Measurements from ENCODE around the gene HIGD2A. TPM values are rescaled to one million over a fixed set of nuclear protein-coding genes. Genes with fewer than 3 reads are reported as not detected.

The HIGD2A gene
- total and polyA plus RNA-seq, 4 donors, result 39.8 to 152 (median 134) TPM

- Histone ChIP-seq H3K27ac (ENCODE audit: low read depth, low read length) (no peak overlapping the region), H3K9me3 (ENCODE audit: control insufficient read depth, insufficient read depth, low read length) (no peaks in the 10 kb centered on the region), H3K4me3 (ENCODE audit: low read depth, low read length) (no peak overlapping the region), H3K4me1 (ENCODE audit: control insufficient read depth, insufficient read depth, low read length) (peaks cover 9% of the 10 kb centered on the region), H3K36me3 (ENCODE audit: control insufficient read depth, insufficient read depth, low read length) (peaks cover 46% of the 10 kb centered on the region), H3K27me3 (ENCODE audit: control insufficient read depth, insufficient read depth, low read length) (no peaks in the 10 kb centered on the region)
- DNase-seq (ENCODE audit: low read depth in 4 of 6, low spot score in 6 of 6), result no peak
- WGBS (ENCODE audit: insufficient coverage), result 86% methylated on average over 6 of the region's 15 CpGs
Observed at GRCh38 chr5:176383248-176383905, 5.2 kb upstream of the HIGD2A start.

DNA sequence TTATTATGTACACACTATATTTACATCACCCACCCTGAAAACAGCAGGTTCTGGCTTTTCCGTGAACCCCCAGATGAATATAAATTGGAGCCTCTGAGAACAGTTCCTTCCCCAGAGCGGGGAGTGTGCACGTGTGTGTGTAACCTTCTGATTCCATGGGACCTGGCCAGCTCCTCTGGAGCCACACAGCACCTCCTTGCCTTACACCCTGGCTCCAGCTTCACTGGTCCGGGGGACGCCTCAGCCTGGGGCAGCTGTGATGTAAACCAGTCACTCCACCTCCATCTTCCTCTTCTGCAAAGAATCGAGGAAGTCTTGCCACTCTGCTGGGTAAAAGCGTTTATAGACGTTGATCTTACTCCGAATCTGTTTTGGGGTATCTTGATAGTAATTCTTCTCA is 4.6 kb upstream of the HIGD2A start:
- Histone ChIP-seq H3K4me1 (ENCODE audit: control insufficient read depth, insufficient read depth, low read length) (peaks cover 9% of the 10 kb centered on the region), H3K4me3 (ENCODE audit: low read depth, low read length) (no peak overlapping the region), H3K9me3 (ENCODE audit: control insufficient read depth, insufficient read depth, low read length) (no peaks in the 10 kb centered on the region), H3K27ac (ENCODE audit: low read depth, low read length) (no peak overlapping the region), H3K27me3 (ENCODE audit: control insufficient read depth, insufficient read depth, low read length) (no peaks in the 10 kb centered on the region), H3K36me3 (ENCODE audit: control insufficient read depth, insufficient read depth, low read length) (peaks cover 42% of the 10 kb centered on the region)
- no peak for DNase-seq (ENCODE audit: low read depth in 4 of 6, low spot score in 6 of 6)
- WGBS (ENCODE audit: insufficient coverage), result 91% methylated on average over 8 of the region's 9 CpGs

DNA sequence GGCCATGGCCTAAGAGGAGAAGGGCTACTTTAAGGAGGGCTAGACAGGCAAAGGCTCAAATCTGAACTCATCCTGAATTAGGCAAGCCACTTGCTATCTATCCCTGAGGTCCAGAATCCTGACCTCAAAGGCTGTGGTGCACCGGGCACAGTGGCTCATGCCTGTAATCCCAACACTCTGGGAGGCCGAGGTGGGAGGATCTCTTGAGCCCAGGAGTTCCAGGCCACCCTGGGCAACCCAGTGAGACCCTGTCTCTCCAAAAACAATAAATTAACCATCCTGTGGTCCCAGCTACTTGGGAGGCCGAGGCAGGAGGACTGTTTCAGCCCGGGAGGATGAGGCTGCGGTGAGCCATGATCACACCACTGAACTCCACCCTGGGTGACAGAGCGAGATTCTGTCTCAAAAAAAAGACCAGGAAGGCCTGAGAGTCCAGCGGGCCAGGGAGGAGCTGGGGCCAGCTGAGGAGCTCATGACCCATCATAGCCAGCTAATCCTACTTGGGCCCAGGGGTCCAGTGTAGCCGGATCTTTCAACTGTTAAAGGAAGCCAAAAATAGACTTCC is 4.1 kb upstream of the HIGD2A start:
- DNase-seq (ENCODE audit: low read depth in 4 of 6, low spot score in 6 of 6), result no peak
- Histone ChIP-seq H3K4me1 (ENCODE audit: control insufficient read depth, insufficient read depth, low read length) (peaks cover 11% of the 10 kb centered on the region), H3K27ac (ENCODE audit: low read depth, low read length) (no peak overlapping the region), H3K9me3 (ENCODE audit: control insufficient read depth, insufficient read depth, low read length) (no peaks in the 10 kb centered on the region), H3K4me3 (ENCODE audit: low read depth, low read length) (no peak overlapping the region), H3K36me3 (ENCODE audit: control insufficient read depth, insufficient read depth, low read length) (peaks cover 42% of the 10 kb centered on the region), H3K27me3 (ENCODE audit: control insufficient read depth, insufficient read depth, low read length) (no peaks in the 10 kb centered on the region)
- 93% methylated on average over 8 of the region's 8 CpGs for WGBS (ENCODE audit: insufficient coverage)

DNA sequence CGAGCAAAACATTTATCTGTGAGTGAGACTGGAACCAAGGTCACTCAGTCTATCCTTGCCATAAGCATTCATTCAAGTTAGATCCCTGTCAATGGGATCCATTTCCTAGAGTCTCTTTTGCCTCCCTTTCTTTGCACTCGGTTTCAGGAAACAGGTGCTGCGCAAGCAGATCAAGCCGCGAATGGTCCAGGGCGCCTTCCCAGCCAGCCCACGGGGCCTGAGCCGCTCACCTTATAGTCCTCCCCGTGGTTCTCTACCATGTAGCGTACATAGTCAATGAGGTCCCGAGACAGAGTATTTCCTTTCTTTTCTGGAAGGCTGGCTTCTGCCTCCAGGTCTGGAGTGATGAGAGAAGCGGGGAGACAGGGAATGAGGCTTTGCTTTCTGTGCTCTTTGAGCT is 3.6 kb upstream of the HIGD2A start:
- DNase-seq (ENCODE audit: low read depth in 4 of 6, low spot score in 6 of 6), result no peak
- H3K4me1 ChIP-seq (ENCODE audit: control insufficient read depth, insufficient read depth, low read length), result peaks cover 16% of the 10 kb centered on the region
- no peak overlapping the region for H3K4me3 ChIP-seq (ENCODE audit: low read depth, low read length)
- H3K9me3 ChIP-seq (ENCODE audit: control insufficient read depth, insufficient read depth, low read length), result no peaks in the 10 kb centered on the region
- H3K36me3 ChIP-seq (ENCODE audit: control insufficient read depth, insufficient read depth, low read length), result peaks cover 42% of the 10 kb centered on the region
- no peaks in the 10 kb centered on the region for H3K27me3 ChIP-seq (ENCODE audit: control insufficient read depth, insufficient read depth, low read length)
- no peak overlapping the region for H3K27ac ChIP-seq (ENCODE audit: low read depth, low read length)
- 98% methylated on average over 9 of the region's 12 CpGs for WGBS (ENCODE audit: insufficient coverage)

GRCh38 chr5:176386491-176386890 is 2.1 kb upstream of the HIGD2A start:
- H3K9me3 ChIP-seq (ENCODE audit: control insufficient read depth, insufficient read depth, low read length), result no peaks in the 10 kb centered on the region
- no peak for DNase-seq (ENCODE audit: low read depth in 4 of 6, low spot score in 6 of 6)
- peaks cover 53% of the 10 kb centered on the region for H3K36me3 ChIP-seq (ENCODE audit: control insufficient read depth, insufficient read depth, low read length)
- no peak overlapping the region for H3K4me3 ChIP-seq (ENCODE audit: low read depth, low read length)
- no peaks in the 10 kb centered on the region for H3K27me3 ChIP-seq (ENCODE audit: control insufficient read depth, insufficient read depth, low read length)
- no peak overlapping the region for H3K27ac ChIP-seq (ENCODE audit: low read depth, low read length)
- H3K4me1 ChIP-seq (ENCODE audit: control insufficient read depth, insufficient read depth, low read length), result peaks cover 17% of the 10 kb centered on the region
- no CpG with 5 or more reads among the region's 1 CpG for WGBS (ENCODE audit: insufficient coverage)

DNA sequence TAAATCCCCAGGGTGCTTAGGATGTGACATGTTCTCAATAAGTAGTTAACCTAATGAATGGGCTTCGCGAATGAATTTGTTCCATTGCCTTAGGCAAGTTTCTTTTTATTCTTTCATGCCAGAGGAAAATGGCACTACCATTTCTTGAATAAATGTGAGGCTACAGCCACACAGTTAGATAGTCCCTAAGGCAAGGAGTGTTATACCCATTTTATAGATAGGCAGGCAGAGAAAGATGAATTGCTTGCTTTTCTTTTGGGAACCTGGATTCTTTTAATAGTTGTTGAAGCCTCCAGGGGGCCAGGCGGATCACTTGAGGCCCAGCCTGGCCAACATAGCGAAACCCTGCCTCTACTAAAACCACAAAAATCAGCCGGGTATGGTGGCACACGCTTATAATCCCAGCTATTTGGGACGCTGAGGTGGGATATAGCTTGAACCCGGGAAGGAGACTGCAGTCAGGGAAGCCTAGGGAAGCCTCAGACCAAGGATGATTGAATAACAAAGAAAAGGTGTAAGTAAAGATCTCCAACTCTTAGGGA is 1.1 kb upstream of the HIGD2A start:
- Histone ChIP-seq H3K4me1 (ENCODE audit: control insufficient read depth, insufficient read depth, low read length) (peaks cover 17% of the 10 kb centered on the region), H3K27me3 (ENCODE audit: control insufficient read depth, insufficient read depth, low read length) (no peaks in the 10 kb centered on the region), H3K36me3 (ENCODE audit: control insufficient read depth, insufficient read depth, low read length) (peaks cover 54% of the 10 kb centered on the region), H3K27ac (ENCODE audit: low read depth, low read length) (no peak overlapping the region), H3K9me3 (ENCODE audit: control insufficient read depth, insufficient read depth, low read length) (no peaks in the 10 kb centered on the region), H3K4me3 (ENCODE audit: low read depth, low read length) (peak overlapping the region; percentile 94)
- 12% methylated on average over 5 of the region's 8 CpGs for WGBS (ENCODE audit: insufficient coverage)
- no peak for DNase-seq (ENCODE audit: low read depth in 4 of 6, low spot score in 6 of 6)

- Histone ChIP-seq H3K27ac (ENCODE audit: low read depth, low read length) (peak overlapping the region; percentile 99), H3K36me3 (ENCODE audit: control insufficient read depth, insufficient read depth, low read length) (peaks cover 54% of the 10 kb centered on the region), H3K27me3 (ENCODE audit: control insufficient read depth, insufficient read depth, low read length) (no peaks in the 10 kb centered on the region), H3K4me1 (ENCODE audit: control insufficient read depth, insufficient read depth, low read length) (peaks cover 17% of the 10 kb centered on the region), H3K9me3 (ENCODE audit: control insufficient read depth, insufficient read depth, low read length) (no peaks in the 10 kb centered on the region), H3K4me3 (ENCODE audit: low read depth, low read length) (peak overlapping the region; percentile 94)
- peak in 2 of 6 donors; percentile 21 to 43 for DNase-seq (ENCODE audit: low read depth in 4 of 6, low spot score in 6 of 6)
- WGBS (ENCODE audit: insufficient coverage), result 0% methylated on average over 29 of the region's 29 CpGs
Observed at GRCh38 chr5:176388003-176388443, 528 bp upstream of the HIGD2A start.

GRCh38 chr5:176389135-176390123 is 878 bp downstream of the HIGD2A start:
- Histone ChIP-seq H3K27ac (ENCODE audit: low read depth, low read length) (peak overlapping the region; percentile 99), H3K36me3 (ENCODE audit: control insufficient read depth, insufficient read depth, low read length) (peaks cover 51% of the 10 kb centered on the region), H3K4me1 (ENCODE audit: control insufficient read depth, insufficient read depth, low read length) (peaks cover 17% of the 10 kb centered on the region), H3K27me3 (ENCODE audit: control insufficient read depth, insufficient read depth, low read length) (no peaks in the 10 kb centered on the region), H3K9me3 (ENCODE audit: control insufficient read depth, insufficient read depth, low read length) (no peaks in the 10 kb centered on the region), H3K4me3 (ENCODE audit: low read depth, low read length) (peak overlapping the region; percentile 94)
- 17% methylated on average over 28 of the region's 41 CpGs for WGBS (ENCODE audit: insufficient coverage)
- no peak for DNase-seq (ENCODE audit: low read depth in 4 of 6, low spot score in 6 of 6)

DNA sequence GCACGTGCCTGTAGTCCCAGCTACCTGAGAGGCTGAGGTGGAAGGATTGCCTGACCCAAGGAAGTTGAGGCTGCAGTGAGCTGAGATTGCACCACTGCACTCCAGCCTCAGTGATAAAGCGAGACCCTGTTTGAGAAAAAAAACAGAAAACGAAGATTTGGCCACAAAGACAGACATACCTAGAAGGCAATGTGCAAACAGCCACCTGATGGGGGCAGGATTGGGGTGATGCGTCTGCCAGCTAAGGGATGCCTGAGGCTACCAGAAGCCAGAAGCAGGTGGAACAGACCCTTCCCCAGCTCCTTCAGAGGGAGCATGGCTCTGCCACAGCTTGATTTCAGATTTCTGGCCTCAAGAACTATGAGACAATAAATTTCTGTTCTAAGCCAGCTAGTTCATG is 2.9 kb downstream of the HIGD2A start:
- H3K4me3 ChIP-seq (ENCODE audit: low read depth, low read length), result no peak overlapping the region
- H3K4me1 ChIP-seq (ENCODE audit: control insufficient read depth, insufficient read depth, low read length), result peaks cover 17% of the 10 kb centered on the region
- no peaks in the 10 kb centered on the region for H3K9me3 ChIP-seq (ENCODE audit: control insufficient read depth, insufficient read depth, low read length)
- no peaks in the 10 kb centered on the region for H3K27me3 ChIP-seq (ENCODE audit: control insufficient read depth, insufficient read depth, low read length)
- H3K36me3 ChIP-seq (ENCODE audit: control insufficient read depth, insufficient read depth, low read length), result peaks cover 55% of the 10 kb centered on the region
- no peak for DNase-seq (ENCODE audit: low read depth in 4 of 6, low spot score in 6 of 6)
- H3K27ac ChIP-seq (ENCODE audit: low read depth, low read length), result no peak overlapping the region
- 93% methylated on average over 4 of the region's 4 CpGs for WGBS (ENCODE audit: insufficient coverage)
